Measurements from ENCODE around the gene ZNF346. TPM values are rescaled to one million over a fixed set of nuclear protein-coding genes. Genes with fewer than 3 reads are reported as not detected.

Gene ZNF346
- total and polyA plus RNA-seq, 10 of the 15 experiments (the other 5 are each of a cell fraction or from before 2014, with no cell fraction given) = 6.5 to 30.2 (median 24.0) TPM

- H3K27me3 ChIP-seq (replicated peaks in 1 of 2; ENCODE audit: control insufficient read depth in 2 of 2, insufficient read depth in 2 of 2, low read length in 1 of 2) = no peaks in the 10 kb centered on the region
- no peaks in the 10 kb centered on the region for H3K36me3 ChIP-seq (ENCODE audit: control insufficient read depth in 2 of 2, insufficient read depth in 2 of 2, low read length in 1 of 2)
- H3K79me2 ChIP-seq (ENCODE audit: control insufficient read depth, insufficient read depth, low read length) = peaks cover 89% of the 10 kb centered on the region
- FAIRE-seq (peak; percentile 80), DNase-seq (ENCODE audit: low read depth, low spot score) (peak; percentile 77), ATAC-seq (peak; percentile 87)
- WGBS (ENCODE audit: insufficient coverage, insufficient replicate concordance, low lambda C conversion rate, missing lambda C conversion rate) = 71% methylated on average over 7 of the region's 7 CpGs
- H2AFZ ChIP-seq (ENCODE audit: control insufficient read depth, low read depth, low read length) = no peak overlapping the region
- peak overlapping the region; percentile 89 for H3K27ac ChIP-seq (ENCODE audit: control insufficient read depth, insufficient read depth)
- intact Hi-C loops (cut with micrococcal nuclease; ENCODE audit: unreplicated experiment) = no loop called here
- peaks cover 40% of the 10 kb centered on the region for H3K4me1 ChIP-seq (ENCODE audit: control insufficient read depth, insufficient read depth, low read length)
- H3K4me3 ChIP-seq = peak overlapping the region; percentile 13; the same call in 1 of the 2 replicates
- no peak overlapping the region; the same call in 1 of the 2 replicates for H3K9ac ChIP-seq (ENCODE audit: control insufficient read depth, insufficient read depth, low read length)
- no peaks in the 10 kb centered on the region; the same call in 1 of the 2 replicates for H4K20me1 ChIP-seq (ENCODE audit: control insufficient read depth, insufficient read depth)
- RAD21 ChIA-PET (ENCODE audit: unreplicated experiment) = interaction anchor here (0.7 to 1.6 kb wide), 6 partner anchors 9 to 459 kb away, joined by 3 to 5 read pairs (median 4); partner anchors contain the start of genes UIMC1 and ZNF346
- POLR2A ChIA-PET = interaction anchor here (0.5 to 1.7 kb wide), 4 partner anchors 8 to 598 kb away, joined by 3 to 17 read pairs (median 4); no protein-coding TSS in a partner anchor
- CTCF ChIA-PET = interaction anchor here (0.8 to 4.0 kb wide), 4 partner anchors 10 to 334 kb away, joined by 3 to 40 read pairs (median 4); partner anchors contain the start of gene UIMC1
- SMC1A ChIA-PET (ENCODE audit: uncharacterized antibody, unreplicated experiment) = interaction anchor here (0.6 to 3.5 kb wide), 5 partner anchors 8 to 404 kb away, joined by 3 to 30 read pairs (median 4); no protein-coding TSS in a partner anchor
- H3K9me3 ChIP-seq (replicated peaks; ENCODE audit: control insufficient read depth, insufficient read depth, low read length) = no peaks in the 10 kb centered on the region; the same call in 2 of the 3 replicates
- H3K4me2 ChIP-seq (ENCODE audit: control insufficient read depth, insufficient read depth) = peak overlapping the region; percentile 40
- BruUV-seq (replicated peaks) = no TSS peak
- in situ Hi-C loops (cut with MboI) = no loop called here
- no peak for TF ChIP-seq ASH2L (IDR thresholded peaks at IDR 0.05; ENCODE audit: borderline replicate concordance, low read depth)
- TF ChIP-seq JUND (IDR thresholded peaks at IDR 0.05; ENCODE audit: low read depth, low read length) = no peak
- TF ChIP-seq IKZF1 (conservative IDR thresholded peaks at IDR 0.05) = peak; percentile 65
- TF ChIP-seq ZNF592 (IDR thresholded peaks at IDR 0.05) = no peak
- TF ChIP-seq ZNF687 (IDR thresholded peaks at IDR 0.05) = no peak
- TF ChIP-seq HDAC2 (IDR thresholded peaks at IDR 0.05) = no peak
- TF ChIP-seq MLLT1 (IDR thresholded peaks at IDR 0.05) = peak; percentile 70; the same call in 1 of the 2 replicates
- TF ChIP-seq IKZF2 (IDR thresholded peaks at IDR 0.05) = peak; percentile 83 to 84; a peak in 3 of 4 replicates
- TF ChIP-seq SIX5 (IDR thresholded peaks at IDR 0.05; ENCODE audit: low read depth, low read length, severe bottlenecking) = no peak
- peak; percentile 47; the same call in 1 of the 2 replicates for TF ChIP-seq NFIC (IDR thresholded peaks at IDR 0.05; ENCODE audit: low read depth, low read length)
Measured at GRCh38 chr5:176994460-176995121, 27.9 kb upstream of the ZNF346 start.
